ENCODE results near the gene SLC7A14.
A peak's percentile ranks its signal among the peaks of the same experiment; 100 is the strongest.

The SLC7A14 gene

DNA sequence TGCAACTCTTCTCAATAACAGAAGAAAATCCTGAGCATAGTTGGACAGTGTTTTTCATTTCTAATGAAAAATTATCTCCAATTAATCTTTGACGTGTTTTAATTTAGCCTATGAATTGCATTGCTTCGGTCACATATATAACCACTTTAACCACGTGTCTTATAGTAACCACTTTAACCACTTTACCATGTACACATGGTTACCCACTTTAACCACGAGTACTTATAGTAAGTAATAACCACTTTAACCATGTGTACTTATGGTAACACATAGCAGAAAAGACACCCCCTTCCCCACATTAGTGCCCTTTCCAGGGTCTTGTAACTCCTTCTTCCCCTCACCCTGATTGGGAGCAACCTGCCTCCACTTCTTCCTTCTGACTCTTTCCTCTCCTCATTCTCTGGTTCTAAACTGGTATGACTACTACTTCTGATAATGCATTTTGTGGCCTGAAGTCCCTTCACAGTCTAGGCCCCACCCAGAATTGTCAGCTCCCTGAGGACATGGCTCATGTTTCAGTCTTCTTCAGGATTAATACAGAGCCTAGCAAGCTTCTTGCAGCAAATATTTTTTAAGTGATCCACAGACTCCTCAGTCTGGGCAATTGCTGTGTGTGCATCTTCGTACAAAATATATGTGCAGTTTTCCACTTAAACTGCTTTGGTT is 25.0 kb downstream of the SLC7A14 start:
- DNase-seq (ENCODE audit: low read depth): no peak
- H3K4me3 ChIP-seq (ENCODE audit: low read length): no peak overlapping the region
- TF ChIP-seq, protein P1, sequence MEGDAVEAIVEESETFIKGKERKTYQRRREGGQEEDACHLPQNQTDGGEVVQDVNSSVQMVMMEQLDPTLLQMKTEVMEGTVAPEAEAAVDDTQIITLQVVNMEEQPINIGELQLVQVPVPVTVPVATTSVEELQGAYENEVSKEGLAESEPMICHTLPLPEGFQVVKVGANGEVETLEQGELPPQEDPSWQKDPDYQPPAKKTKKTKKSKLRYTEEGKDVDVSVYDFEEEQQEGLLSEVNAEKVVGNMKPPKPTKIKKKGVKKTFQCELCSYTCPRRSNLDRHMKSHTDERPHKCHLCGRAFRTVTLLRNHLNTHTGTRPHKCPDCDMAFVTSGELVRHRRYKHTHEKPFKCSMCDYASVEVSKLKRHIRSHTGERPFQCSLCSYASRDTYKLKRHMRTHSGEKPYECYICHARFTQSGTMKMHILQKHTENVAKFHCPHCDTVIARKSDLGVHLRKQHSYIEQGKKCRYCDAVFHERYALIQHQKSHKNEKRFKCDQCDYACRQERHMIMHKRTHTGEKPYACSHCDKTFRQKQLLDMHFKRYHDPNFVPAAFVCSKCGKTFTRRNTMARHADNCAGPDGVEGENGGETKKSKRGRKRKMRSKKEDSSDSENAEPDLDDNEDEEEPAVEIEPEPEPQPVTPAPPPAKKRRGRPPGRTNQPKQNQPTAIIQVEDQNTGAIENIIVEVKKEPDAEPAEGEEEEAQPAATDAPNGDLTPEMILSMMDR (IDR thresholded peaks at IDR 0.05; ENCODE audit: insufficient read depth, low read depth, low read length, missing control alignments): no peak

DNA sequence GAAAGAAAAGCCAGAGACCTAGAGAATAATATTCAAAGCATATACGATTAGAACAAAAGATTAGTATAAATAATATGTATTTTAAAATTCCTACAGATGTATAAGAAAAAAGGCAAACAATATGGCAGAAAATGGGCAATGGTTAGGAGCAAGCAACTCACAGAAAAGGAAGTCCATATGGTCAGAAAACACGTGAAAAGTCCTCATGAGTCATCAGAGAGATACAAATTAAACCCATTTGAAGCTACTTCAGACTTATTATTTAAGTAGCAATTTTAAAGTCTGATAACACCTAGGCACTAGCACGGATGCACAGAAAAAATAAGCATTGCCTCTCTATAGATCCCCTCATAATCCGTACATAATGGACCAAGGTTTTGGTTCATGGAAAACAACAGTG is 25.6 kb downstream of the SLC7A14 start:
- H3K4me3 ChIP-seq (ENCODE audit: low read length): no peak overlapping the region
- DNase-seq (ENCODE audit: low read depth): no peak
- TF ChIP-seq, protein P1 (IDR thresholded peaks at IDR 0.05; ENCODE audit: insufficient read depth, low read depth, low read length, missing control alignments): no peak

DNA sequence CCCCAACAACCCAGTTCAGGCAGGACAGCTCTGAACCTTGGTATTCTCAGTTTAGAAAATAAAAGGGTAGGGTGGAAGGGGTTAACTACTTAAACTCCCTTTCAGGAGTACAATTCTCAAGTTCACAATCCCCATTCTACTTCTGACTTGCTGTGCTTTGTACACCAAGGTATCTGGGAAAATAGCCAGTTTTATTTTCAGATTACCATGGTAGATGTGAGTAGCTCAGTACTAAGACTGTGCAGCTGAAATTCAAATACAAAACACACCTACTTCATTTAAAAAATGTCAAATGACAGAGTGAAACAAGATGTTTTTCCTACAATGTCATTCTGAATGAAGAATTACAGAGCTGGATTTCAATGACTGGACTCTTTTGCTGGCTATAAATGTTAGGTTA is 27.4 kb downstream of the SLC7A14 start:
- no peak for DNase-seq (ENCODE audit: low read depth)
- no peak overlapping the region for H3K4me3 ChIP-seq (ENCODE audit: low read length)
- TF ChIP-seq, protein P1 (IDR thresholded peaks at IDR 0.05; ENCODE audit: insufficient read depth, low read depth, low read length, missing control alignments): no peak

DNA sequence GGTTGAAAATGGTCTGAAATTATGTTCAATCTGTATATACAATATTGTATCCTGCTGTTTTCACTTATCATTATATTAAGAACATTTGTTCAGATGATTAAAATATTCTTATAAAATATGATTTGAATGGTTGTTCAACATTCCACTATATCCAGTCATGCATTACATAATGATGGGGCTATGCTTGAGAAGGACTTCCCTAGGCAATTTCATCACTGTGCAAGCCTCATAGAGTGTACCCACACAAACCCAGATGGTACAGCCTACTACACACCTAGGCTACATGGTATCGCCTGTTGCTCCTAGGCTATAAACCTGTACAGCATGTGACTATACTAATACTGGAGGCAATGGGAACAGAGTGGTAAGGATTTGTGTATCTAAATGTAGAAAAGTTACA is 30.5 kb downstream of the SLC7A14 start:
- H3K4me3 ChIP-seq (ENCODE audit: low read length): no peak overlapping the region
- peak; percentile 68 for DNase-seq (ENCODE audit: low read depth)
- TF ChIP-seq, protein P1 (IDR thresholded peaks at IDR 0.05; ENCODE audit: insufficient read depth, low read depth, low read length, missing control alignments): no peak

DNA sequence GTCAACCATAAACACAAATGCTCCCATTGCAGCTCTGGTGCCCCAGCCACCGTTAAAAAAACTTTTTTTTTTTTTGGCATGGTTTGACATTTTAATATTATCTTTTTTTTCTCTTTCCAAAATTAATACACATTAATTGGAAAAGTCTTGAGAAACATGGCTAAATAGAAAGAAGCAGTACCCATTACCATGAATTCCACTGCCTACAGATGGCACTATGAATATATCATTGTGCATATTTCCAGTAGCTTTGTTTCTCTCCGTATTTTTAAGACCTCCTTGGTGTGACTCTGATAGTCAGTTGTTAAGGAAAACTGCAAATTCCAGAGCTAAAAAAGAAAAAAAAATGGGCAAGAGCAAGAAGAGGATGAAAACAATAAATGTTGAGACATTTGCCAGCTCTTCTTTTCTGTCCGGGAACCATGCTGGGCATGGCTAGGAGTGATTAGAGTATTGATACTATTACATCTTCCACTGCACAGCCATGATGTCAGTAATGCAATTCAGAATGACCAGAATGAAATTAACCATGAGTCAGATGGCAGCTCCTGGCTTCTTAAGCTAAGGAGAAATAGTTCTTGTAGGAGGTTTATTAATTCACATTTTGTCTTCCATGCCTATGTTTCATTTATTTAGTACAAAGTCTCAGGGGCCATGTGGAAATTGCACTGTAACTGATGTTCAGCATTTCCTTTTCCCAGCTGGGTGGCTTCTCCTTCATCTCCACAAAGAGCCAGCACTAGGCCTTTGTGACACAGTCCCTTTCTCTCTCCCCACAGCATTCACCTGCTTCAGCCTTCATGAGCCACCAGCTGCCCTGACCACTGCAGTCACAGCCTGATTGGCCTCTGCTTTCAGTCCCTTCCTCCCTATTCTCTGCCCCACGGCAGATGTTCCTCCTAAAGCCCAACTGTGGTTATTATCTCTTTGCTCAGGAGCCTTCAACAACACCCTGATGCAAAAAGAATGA is 31.8 kb downstream of the SLC7A14 start:
- TF ChIP-seq, protein P1 (IDR thresholded peaks at IDR 0.05; ENCODE audit: insufficient read depth, low read depth, low read length, missing control alignments): no peak
- no peak for DNase-seq (ENCODE audit: low read depth)
- H3K4me3 ChIP-seq (ENCODE audit: low read length): no peak overlapping the region

DNA sequence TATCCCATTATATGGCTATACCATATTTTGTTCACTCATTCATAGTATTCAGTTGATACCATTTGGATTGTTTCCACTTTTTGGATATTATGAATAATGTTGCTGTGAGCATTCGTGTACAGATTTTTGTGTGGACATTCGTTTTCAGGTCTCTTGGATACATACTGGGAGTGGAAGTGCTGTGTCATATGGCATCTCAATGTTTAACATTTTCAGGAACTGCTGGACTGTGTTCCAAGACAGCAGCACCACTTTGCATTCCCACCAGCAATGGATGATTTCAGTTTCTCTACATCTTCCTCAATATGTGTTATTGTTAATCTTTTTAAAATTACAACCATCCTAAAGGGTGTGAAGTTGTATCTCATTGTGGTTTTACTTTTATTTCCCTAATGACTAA is 34.6 kb downstream of the SLC7A14 start:
- H3K4me3 ChIP-seq (ENCODE audit: low read length): no peak overlapping the region
- no peak for DNase-seq (ENCODE audit: low read depth)
- TF ChIP-seq, protein P1 (IDR thresholded peaks at IDR 0.05; ENCODE audit: insufficient read depth, low read depth, low read length, missing control alignments): no peak
